Endothelial cell of umbilical vein (primary cell): ENCODE results near the gene BAD. TPM values are rescaled to one million over a fixed set of nuclear protein-coding genes. Genes with fewer than 3 reads are reported as not detected.

Experiments used
- BruUV-seq: library from RNA; stranded (reverse); fragments of 400-500 nt; replicated peaks from 2 replicates; lab custom pipeline; 2021; lab: Mats Ljungman, UMichigan
- CTCF ChIA-PET: fragments of 300-600, 350-600 bp; sonication (Branson Sonifier 250); formaldehyde crosslinking; loops from one replicate; lab custom pipeline; 2021; ENCODE audit warnings: antibody characterized with exemption, inconsistent platforms; lab: Charles Lee
- POLR2A ChIA-PET: fragments of 300-600, 350-600 bp; sonication (Branson Sonifier 250); formaldehyde crosslinking; loops from one replicate; lab custom pipeline; 2021; ENCODE audit warnings: antibody characterized with exemption, inconsistent platforms; lab: Charles Lee
- DNase-seq: peaks from one replicate; pipeline ENCODE4 v3.0.0-alpha.2; 2011; ENCODE audit warnings: low read depth, low spot score
- FAIRE-seq: peaks from 2 replicates; lab custom pipeline; 2011; peaks lifted over from hg19 to GRCh38; lab: Jason Lieb, UNC
- H2AFZ ChIP-seq: 2 replicates; pipeline ENCODE4 v1.6.0; 2012; ENCODE audit warnings: low read depth, low read length, control low read depth, inconsistent platforms
- H3K27ac ChIP-seq: 2 replicates; pipeline ENCODE4 v1.5.1; 2011; ENCODE audit warnings: low read depth, mild to moderate bottlenecking, control low read depth, low read length, moderate library complexity; ENCODE audit not compliant: insufficient read depth
- H3K27me3 ChIP-seq, 2 experiments: 2 replicates each; pipeline versions ENCODE4 v1.6.0 to v1.6.1; 2011; ENCODE audit warnings: low read length in 2 of 2, mixed read lengths in 1 of 2; ENCODE audit not compliant: control insufficient read depth in 2 of 2, insufficient read depth in 2 of 2
- H3K36me3 ChIP-seq, 2 experiments: 2 replicates in 1 of 2; 3 replicates in 1 of 2; pipeline ENCODE4 v1.5.1; 2011; ENCODE audit warnings: low read length in 2 of 2, mild to moderate bottlenecking in 1 of 2, moderate library complexity in 1 of 2; ENCODE audit not compliant: control insufficient read depth in 2 of 2, insufficient read depth in 2 of 2; ENCODE audit errors: extremely low read depth in 1 of 2
- H3K4me1 ChIP-seq: 3 replicates; pipeline ENCODE4 v1.5.1; 2011; ENCODE audit warnings: mild to moderate bottlenecking, low read length; ENCODE audit not compliant: control insufficient read depth, insufficient read depth; ENCODE audit errors: extremely low read depth
- H3K4me2 ChIP-seq: 2 replicates; pipeline ENCODE4 v1.6.1; 2011; ENCODE audit warnings: low read length, control low read depth, mixed read lengths; ENCODE audit not compliant: insufficient read depth
- H3K4me3 ChIP-seq, 3 experiments: fragments of 200-600 bp in 1 of 3; sonication (generic), shearing (Covaris generic) in 1 of 3; replicated peaks in 1 of 3; 2 replicates each; pipeline ENCODE4 v1.5.1; 2011 to 2016; ENCODE audit warnings: control low read depth in 3 of 3, low read length in 3 of 3, mild to moderate bottlenecking in 2 of 3, inconsistent platforms in 1 of 3, low read depth in 1 of 3, moderate library complexity in 1 of 3; ENCODE audit not compliant: insufficient read depth in 1 of 3
- H3K79me2 ChIP-seq: 2 replicates; pipeline ENCODE4 v1.6.0; 2012; ENCODE audit warnings: low read length, inconsistent platforms; ENCODE audit not compliant: control insufficient read depth, insufficient read depth
- H3K9ac ChIP-seq: replicated peaks from 2 replicates; pipeline ENCODE3; 2011; ENCODE audit warnings: low read length, control low read depth; ENCODE audit not compliant: insufficient read depth; ENCODE audit errors: extremely low read depth
- H3K9me1 ChIP-seq: replicated peaks from 3 replicates; pipeline ENCODE4 v1.6.0; 2011; ENCODE audit warnings: mild to moderate bottlenecking, low read length; ENCODE audit not compliant: control insufficient read depth, insufficient read depth; ENCODE audit errors: extremely low read depth
- H3K9me3 ChIP-seq: replicated peaks from 2 replicates; pipeline ENCODE4 v1.5.1; 2012; ENCODE audit warnings: low read length, inconsistent platforms; ENCODE audit not compliant: control insufficient read depth, insufficient read depth
- H4K20me1 ChIP-seq: replicated peaks from 2 replicates; pipeline ENCODE3; 2011; ENCODE audit warnings: mild to moderate bottlenecking, low read length; ENCODE audit not compliant: control insufficient read depth, insufficient read depth; ENCODE audit errors: extremely low read depth
- EZH2 ChIP-seq: IDR thresholded peaks from 2 replicates; pipeline ENCODE4 v1.6.1; 2012; ENCODE audit warnings: borderline replicate concordance, low read depth, mild to moderate bottlenecking, moderate library complexity, low read length, inconsistent platforms; ENCODE audit not compliant: severe bottlenecking
- FOS ChIP-seq: IDR thresholded peaks from 2 replicates; pipeline ENCODE4 v1.6.1; 2011; ENCODE audit warnings: mild to moderate bottlenecking, low read length, moderate library complexity, borderline replicate concordance; ENCODE audit not compliant: insufficient read depth
- GATA2 ChIP-seq: IDR thresholded peaks from 2 replicates; pipeline ENCODE4 v1.7.0; 2011; ENCODE audit warnings: low read depth, mild to moderate bottlenecking, moderate library complexity, mixed read lengths, low read length; ENCODE audit not compliant: insufficient read length, insufficient read depth
- JUN ChIP-seq: IDR thresholded peaks from 2 replicates; pipeline ENCODE4 v1.6.1; 2011; ENCODE audit warnings: borderline replicate concordance, low read depth; ENCODE audit not compliant: insufficient read length, insufficient read depth
- POLR2A ChIP-seq: IDR thresholded peaks from 2 replicates; pipeline ENCODE4 v1.6.1; 2012; ENCODE audit warnings: low read depth, mild to moderate bottlenecking, control low read depth, low read length
- POLR2AphosphoS5 ChIP-seq: IDR thresholded peaks from 2 replicates; pipeline ENCODE4 v1.6.1; 2012; ENCODE audit warnings: low read depth, mild to moderate bottlenecking, control low read depth, low read length, moderate library complexity; ENCODE audit not compliant: insufficient read depth
- dilution Hi-C: fragments of 300-500 bp; cut with MboI; formaldehyde crosslinking; loops from one replicate; pipeline ENCODE4 v1.15.0; 2019; ENCODE audit warnings: low sequenced_read_pairs; ENCODE audit not compliant: extremely low pct_ligation_motif_present
- intact Hi-C: fragments of 100-400 bp; cut with micrococcal nuclease; formaldehyde crosslinking; loops from one replicate; pipeline ENCODE4 v1.10.0; 2022
- polyA plus RNA-seq, 4 experiments: library from polyadenylated mRNA; depleted of rRNA in 3 of 4; stranded (reverse) in 3 of 4; unstranded in 1 of 4; fragments of >200 nt; gene quantifications; 2 replicates each; pipeline versions ENCODE4 v1.2.1 to v1.2.3, GENCODE V29; 2011 to 2012; ENCODE audit warnings: missing spikeins in 1 of 4
- total RNA-seq: library from RNA; stranded (reverse); gene quantifications from 2 replicates; pipeline ENCODE4 v1.2.3, GENCODE V29; 2021
- TF ChIP-seq, protein P1 (sequence below), 2 donors: IDR thresholded peaks; 1 replicate in 1 of 2; 2 replicates in 1 of 2; pipeline ENCODE4 v1.5.1; 2011; ENCODE audit warnings: low read length in 2 of 2, mild to moderate bottlenecking in 2 of 2, moderate library complexity in 2 of 2, control low read depth in 1 of 2, inconsistent platforms in 1 of 2, low read depth in 1 of 2; ENCODE audit not compliant: insufficient read depth in 1 of 2; ENCODE audit errors: extremely low read depth in 1 of 2

Gene BAD
- total and polyA plus RNA-seq, 2 donors (not counting 3 experiments of a cell fraction or from before 2014, with no cell fraction given), result 65.3 to 88.0 TPM

DNA sequence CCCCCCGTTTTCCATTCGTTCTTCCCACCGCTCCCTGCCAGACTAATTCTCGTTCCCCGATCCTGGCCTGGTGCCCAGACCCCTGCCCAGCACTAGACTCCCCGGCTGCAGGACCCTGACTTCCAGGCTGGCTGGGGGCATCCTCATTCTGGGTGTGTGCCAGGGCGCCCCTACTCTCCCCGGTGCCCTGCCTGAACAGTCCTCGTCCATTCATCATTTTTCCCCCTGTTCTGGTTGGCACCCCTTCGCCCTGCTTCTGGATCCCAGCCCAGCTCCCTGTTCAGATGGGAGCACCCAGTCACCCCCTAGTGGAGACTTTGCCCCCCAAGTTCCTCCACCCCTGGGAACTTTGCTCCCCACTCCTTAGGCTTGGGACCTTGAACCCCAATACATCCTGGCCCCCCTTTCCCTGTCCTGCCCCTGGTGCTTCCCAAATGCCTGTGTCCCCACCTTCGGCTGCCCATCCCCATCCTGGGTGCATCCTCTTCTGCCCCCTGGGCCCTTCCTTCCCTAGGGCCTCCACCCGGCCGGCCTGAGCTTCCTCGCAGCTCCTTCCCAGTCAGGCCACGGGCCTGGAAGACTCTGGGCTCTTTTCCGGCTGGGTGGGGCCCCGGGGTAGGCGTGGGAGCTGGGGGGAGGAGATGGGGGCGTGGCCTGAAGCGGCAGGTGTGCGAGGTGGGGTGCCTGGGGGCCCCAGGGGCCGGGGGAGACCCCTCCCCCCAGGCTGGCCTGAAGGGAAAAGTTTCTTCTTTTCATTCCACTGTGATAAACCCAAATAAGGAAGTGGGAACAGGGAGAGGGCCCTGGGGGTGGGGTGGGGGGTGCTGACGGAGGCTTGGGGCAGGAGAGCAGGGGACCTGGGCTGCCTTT lies 32.2 kb downstream of the BAD start:
- FAIRE-seq (no peak), DNase-seq (no peak)
- TF ChIP-seq POLR2AphosphoS5, result peak; percentile 46
- TF ChIP-seq, protein P1, sequence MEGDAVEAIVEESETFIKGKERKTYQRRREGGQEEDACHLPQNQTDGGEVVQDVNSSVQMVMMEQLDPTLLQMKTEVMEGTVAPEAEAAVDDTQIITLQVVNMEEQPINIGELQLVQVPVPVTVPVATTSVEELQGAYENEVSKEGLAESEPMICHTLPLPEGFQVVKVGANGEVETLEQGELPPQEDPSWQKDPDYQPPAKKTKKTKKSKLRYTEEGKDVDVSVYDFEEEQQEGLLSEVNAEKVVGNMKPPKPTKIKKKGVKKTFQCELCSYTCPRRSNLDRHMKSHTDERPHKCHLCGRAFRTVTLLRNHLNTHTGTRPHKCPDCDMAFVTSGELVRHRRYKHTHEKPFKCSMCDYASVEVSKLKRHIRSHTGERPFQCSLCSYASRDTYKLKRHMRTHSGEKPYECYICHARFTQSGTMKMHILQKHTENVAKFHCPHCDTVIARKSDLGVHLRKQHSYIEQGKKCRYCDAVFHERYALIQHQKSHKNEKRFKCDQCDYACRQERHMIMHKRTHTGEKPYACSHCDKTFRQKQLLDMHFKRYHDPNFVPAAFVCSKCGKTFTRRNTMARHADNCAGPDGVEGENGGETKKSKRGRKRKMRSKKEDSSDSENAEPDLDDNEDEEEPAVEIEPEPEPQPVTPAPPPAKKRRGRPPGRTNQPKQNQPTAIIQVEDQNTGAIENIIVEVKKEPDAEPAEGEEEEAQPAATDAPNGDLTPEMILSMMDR (IDR thresholded peaks at IDR 0.05; ENCODE audit: extremely low read depth in 1 of 2, insufficient read depth in 1 of 2, low read depth in 1 of 2, low read length in 2 of 2), result peak in 1 of 2 donors; percentile 31
- no peak for TF ChIP-seq GATA2
- TF ChIP-seq EZH2, result no peak
- TF ChIP-seq POLR2A, result peak; percentile 38
- TF ChIP-seq JUN, result no peak
- TF ChIP-seq FOS, result no peak
- Histone ChIP-seq H2AFZ (peak overlapping the region; percentile 23), H4K20me1 (no peaks in the 10 kb centered on the region), H3K79me2 (peaks cover 32% of the 10 kb centered on the region), H3K9me1 (no peaks in the 10 kb centered on the region), H3K36me3 (peaks cover 2 to 17% of the 10 kb centered on the region in 2 experiments), H3K27me3 (no peaks in the 10 kb centered on the region), H3K4me2 (peak overlapping the region; percentile 86), H3K4me3 (peak overlapping the region; percentile 80 to 93 (median 80)), H3K27ac (peak overlapping the region; percentile 49), H3K9ac (peak overlapping the region; percentile 65), H3K4me1 (peaks cover 27% of the 10 kb centered on the region), H3K9me3 (no peaks in the 10 kb centered on the region)
- intact Hi-C loops (no loop called here), dilution Hi-C loops (no loop called here)
- CTCF ChIA-PET, result interaction anchor here (0.7 to 4.7 kb wide), 10 partner anchors 8 to 103 kb away, joined by 3 to 60 read pairs (median 8); partner anchors contain the start of genes CATSPERZ, FERMT3, PRDX5 and STIP1
- no TSS peak for BruUV-seq
- POLR2A ChIA-PET, result no interaction called here
